ENCODE data around the gene INPP5A.

INPP5A gene

GRCh38 chr10:132655735-132656134 lies 118.1 kb downstream of the INPP5A start:
- no peak for DNase-seq
- TF ChIP-seq GATA1 (IDR thresholded peaks at IDR 0.05; ENCODE audit: low read depth, low read length), result no peak
- no peak for TF ChIP-seq POLR2A (IDR thresholded peaks at IDR 0.05; ENCODE audit: low read length)

- DNase-seq, result no peak
- TF ChIP-seq POLR2A (IDR thresholded peaks at IDR 0.05; ENCODE audit: low read length) (no peak), GATA1 (IDR thresholded peaks at IDR 0.05; ENCODE audit: low read depth, low read length) (no peak)
These were observed 118.9 kb downstream of the INPP5A start for GRCh38 chr10:132656283-132657126.

- TF ChIP-seq GATA1 (IDR thresholded peaks at IDR 0.05; ENCODE audit: low read depth, low read length) (no peak), POLR2A (IDR thresholded peaks at IDR 0.05; ENCODE audit: low read length) (no peak)
- no peak for DNase-seq
These were observed 119.6 kb downstream of the INPP5A start for GRCh38 chr10:132657127-132657706.

GRCh38 chr10:132657748-132658147 lies 120.2 kb downstream of the INPP5A start:
- no peak for DNase-seq
- TF ChIP-seq POLR2A (IDR thresholded peaks at IDR 0.05; ENCODE audit: low read length) (no peak), GATA1 (IDR thresholded peaks at IDR 0.05; ENCODE audit: low read depth, low read length) (no peak)

GRCh38 chr10:132658546-132659205 lies 121.1 kb downstream of the INPP5A start:
- no peak for DNase-seq
- TF ChIP-seq GATA1 (IDR thresholded peaks at IDR 0.05; ENCODE audit: low read depth, low read length) (no peak), POLR2A (IDR thresholded peaks at IDR 0.05; ENCODE audit: low read length) (no peak)

DNA sequence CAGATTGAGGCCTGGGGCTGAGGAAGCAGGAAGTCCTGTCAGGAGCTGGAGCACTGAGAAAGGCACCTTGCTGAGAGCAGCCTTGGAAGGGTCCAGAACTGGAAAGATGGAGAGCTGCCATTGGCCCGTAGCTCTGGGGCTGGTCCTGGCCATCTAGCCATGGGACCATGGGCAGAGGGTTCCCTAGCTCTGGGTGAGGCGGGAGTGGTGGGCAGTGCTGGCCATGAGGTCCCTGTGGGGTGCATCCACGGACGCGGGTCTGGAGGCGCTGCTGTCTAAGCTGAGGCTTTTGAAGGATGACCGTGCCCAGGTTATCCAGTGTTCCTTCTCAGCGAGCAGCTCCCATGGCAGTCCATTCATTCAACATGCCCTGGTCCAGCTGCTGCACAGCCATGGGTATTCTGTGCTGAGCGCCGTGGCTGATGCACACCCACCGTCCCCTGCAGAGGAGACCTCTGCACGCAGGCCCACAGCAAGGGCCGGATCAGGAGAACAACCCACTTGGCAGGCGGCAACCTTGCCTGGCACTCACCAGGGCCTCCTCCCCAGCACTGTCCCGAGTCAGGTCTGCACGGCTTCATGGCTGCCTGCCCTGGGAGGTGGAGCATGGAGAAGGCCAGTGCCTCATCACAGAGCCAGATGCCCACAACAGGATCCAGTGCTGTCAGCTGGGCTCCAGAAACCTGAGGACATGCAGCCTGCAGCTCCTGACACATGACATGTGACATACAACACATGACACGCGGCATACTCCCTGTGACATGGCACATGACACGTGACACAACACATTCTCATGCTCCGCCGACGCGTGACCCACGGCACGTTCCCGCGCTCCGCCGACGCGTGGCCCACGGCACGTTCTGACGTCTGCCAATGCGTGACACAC lies 121.9 kb downstream of the INPP5A start:
- TF ChIP-seq POLR2A (IDR thresholded peaks at IDR 0.05; ENCODE audit: low read length) (no peak), GATA1 (IDR thresholded peaks at IDR 0.05; ENCODE audit: low read depth, low read length) (no peak)
- DNase-seq, result no peak

GRCh38 chr10:132660385-132660784 lies 122.8 kb downstream of the INPP5A start:
- TF ChIP-seq POLR2A (IDR thresholded peaks at IDR 0.05; ENCODE audit: low read length), result no peak
- TF ChIP-seq GATA1 (IDR thresholded peaks at IDR 0.05; ENCODE audit: low read depth, low read length), result no peak
- no peak for DNase-seq

GRCh38 chr10:132662186-132662920 lies 124.8 kb downstream of the INPP5A start:
- TF ChIP-seq POLR2A (IDR thresholded peaks at IDR 0.05; ENCODE audit: low read length), result no peak
- TF ChIP-seq GATA1 (IDR thresholded peaks at IDR 0.05; ENCODE audit: low read depth, low read length), result no peak
- DNase-seq, result no peak

DNA sequence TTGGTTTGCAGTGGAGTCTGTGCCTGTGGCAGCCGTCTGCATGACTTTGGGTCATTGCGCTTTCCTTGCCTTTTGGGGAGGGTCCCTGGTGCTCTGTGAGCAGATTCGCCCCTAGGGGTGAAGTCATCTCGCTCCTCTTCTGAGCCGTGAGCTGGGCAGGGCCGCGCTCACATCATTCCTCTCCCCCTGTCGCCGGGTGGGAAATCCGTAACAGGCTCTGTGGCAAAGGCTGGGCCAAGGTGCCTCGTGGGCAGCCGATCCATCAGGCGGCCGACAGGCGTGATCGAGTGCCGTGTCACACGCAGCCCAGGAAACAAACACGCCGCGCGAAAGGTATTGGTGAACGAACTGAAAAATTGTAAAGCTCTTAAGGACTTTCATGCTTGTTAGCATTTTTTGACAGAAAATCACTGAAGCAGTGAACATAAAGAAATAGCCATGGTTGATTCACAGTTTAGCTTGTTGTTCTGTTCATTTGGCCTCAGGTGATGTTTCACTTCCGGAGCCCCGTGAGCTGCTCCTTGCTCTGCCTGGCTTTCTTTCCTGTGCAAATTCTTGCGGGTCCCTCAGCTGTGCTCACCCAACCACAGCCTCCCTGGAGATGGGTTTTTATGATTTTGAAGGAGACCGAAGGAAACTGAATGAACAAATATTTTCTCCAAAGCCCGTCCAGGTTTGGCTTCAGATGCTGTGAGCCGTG lies 126.2 kb downstream of the INPP5A start:
- no peak for TF ChIP-seq POLR2A (IDR thresholded peaks at IDR 0.05; ENCODE audit: low read length)
- TF ChIP-seq GATA1 (IDR thresholded peaks at IDR 0.05; ENCODE audit: low read depth, low read length), result no peak
- DNase-seq, result no peak

- TF ChIP-seq POLR2A (IDR thresholded peaks at IDR 0.05; ENCODE audit: low read length), result no peak
- TF ChIP-seq GATA1 (IDR thresholded peaks at IDR 0.05; ENCODE audit: low read depth, low read length), result no peak
- peak in 1 of 2 experiments; percentile 8 for DNase-seq
These were observed 126.8 kb downstream of the INPP5A start for GRCh38 chr10:132664407-132664806.

- no peak for DNase-seq
- TF ChIP-seq POLR2A (IDR thresholded peaks at IDR 0.05; ENCODE audit: low read length) (no peak), GATA1 (IDR thresholded peaks at IDR 0.05; ENCODE audit: low read depth, low read length) (no peak)
These were observed 127.3 kb downstream of the INPP5A start for GRCh38 chr10:132664883-132665282.

GRCh38 chr10:132665946-132666704 lies 128.5 kb downstream of the INPP5A start:
- peak in 1 of 2 experiments; percentile 39 for DNase-seq

More at GRCh38 chr10:132665946-132666704, 128.5 kb downstream of the INPP5A start:
- TF ChIP-seq GATA1 (IDR thresholded peaks at IDR 0.05; ENCODE audit: low read depth, low read length) (no peak), POLR2A (IDR thresholded peaks at IDR 0.05; ENCODE audit: low read length) (no peak)

Data from erythroblast (primary cell).